Mucosa of rectum (tissue), 2 donors: ENCODE data around the gene ART4.

Source experiments
- H3K27ac ChIP-seq, 2 donors: one replicate each; pipeline ENCODE4 v1.7.0; 2013; ENCODE audit warnings: inconsistent platforms in 2 of 2, low read depth in 2 of 2, low read length in 2 of 2
- H3K27me3 ChIP-seq, 2 donors: one replicate each; pipeline ENCODE4 v1.7.0; 2013; ENCODE audit warnings: low read length in 2 of 2; ENCODE audit not compliant: control insufficient read depth in 2 of 2, insufficient read depth in 2 of 2
- H3K36me3 ChIP-seq, 2 donors: one replicate each; pipeline ENCODE4 v1.7.0; 2013; ENCODE audit warnings: low read length in 2 of 2; ENCODE audit not compliant: control insufficient read depth in 2 of 2, insufficient read depth in 2 of 2
- H3K4me1 ChIP-seq, 2 donors: one replicate each; pipeline ENCODE4 v1.7.0; 2013; ENCODE audit warnings: low read length in 2 of 2, mild to moderate bottlenecking in 1 of 2; ENCODE audit not compliant: control insufficient read depth in 2 of 2, insufficient read depth in 2 of 2
- H3K4me3 ChIP-seq, 2 donors: one replicate each; pipeline ENCODE4 v1.7.0; 2013; ENCODE audit warnings: low read length in 2 of 2
- H3K9ac ChIP-seq, 2 donors: one replicate each; pipeline ENCODE4 v1.7.0; 2013; ENCODE audit warnings: low read length in 2 of 2, low read depth in 1 of 2, mild to moderate bottlenecking in 1 of 2
- H3K9me3 ChIP-seq, 2 donors: one replicate each; pipeline ENCODE4 v1.7.0; 2013; ENCODE audit warnings: low read length in 2 of 2; ENCODE audit not compliant: control insufficient read depth in 2 of 2
- donor health status: healthy.
- donor health status: Normal muscosa, but diverticular disease.

ART4 gene

GRCh38 chr12:14795028-14795448 is 48.3 kb downstream of the ART4 start:
- H3K36me3 ChIP-seq: peaks cover 61 to 77% of the 10 kb centered on the region in 2 donors

DNA sequence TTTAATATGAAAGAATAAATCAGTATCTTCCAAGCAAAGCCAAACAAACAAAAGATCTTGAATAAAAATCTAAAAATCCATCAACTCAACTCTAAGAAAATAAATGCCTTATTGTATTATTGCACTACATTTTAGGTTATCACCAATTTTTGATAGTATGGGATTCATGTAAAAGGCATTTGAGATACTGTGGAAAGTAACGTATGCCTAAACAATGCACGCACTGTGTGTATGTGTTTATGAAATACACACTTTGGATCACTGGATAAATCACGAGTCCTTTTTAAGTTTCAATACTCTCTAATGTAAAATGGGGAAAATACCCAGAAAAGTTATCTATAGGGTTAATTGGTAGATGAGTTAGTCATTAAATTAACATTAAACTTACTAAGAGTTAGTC is 57.8 kb downstream of the ART4 start:
- Histone ChIP-seq H3K4me3 (no peak overlapping the region), H3K4me1 (peaks cover 0 to 4% of the 10 kb centered on the region in 2 donors), H3K9me3 (no peaks in the 10 kb centered on the region), H3K36me3 (peaks cover 33 to 43% of the 10 kb centered on the region in 2 donors), H3K27ac (no peak overlapping the region), H3K27me3 (no peaks in the 10 kb centered on the region), H3K9ac (no peak overlapping the region)

More at GRCh38 chr12:14795028-14795448, 48.3 kb downstream of the ART4 start:
- H3K9ac ChIP-seq: no peak overlapping the region
- no peaks in the 10 kb centered on the region for H3K9me3 ChIP-seq
- no peak overlapping the region for H3K27ac ChIP-seq
- no peaks in the 10 kb centered on the region for H3K4me1 ChIP-seq
- H3K4me3 ChIP-seq: no peak overlapping the region
- H3K27me3 ChIP-seq: no peaks in the 10 kb centered on the region

DNA sequence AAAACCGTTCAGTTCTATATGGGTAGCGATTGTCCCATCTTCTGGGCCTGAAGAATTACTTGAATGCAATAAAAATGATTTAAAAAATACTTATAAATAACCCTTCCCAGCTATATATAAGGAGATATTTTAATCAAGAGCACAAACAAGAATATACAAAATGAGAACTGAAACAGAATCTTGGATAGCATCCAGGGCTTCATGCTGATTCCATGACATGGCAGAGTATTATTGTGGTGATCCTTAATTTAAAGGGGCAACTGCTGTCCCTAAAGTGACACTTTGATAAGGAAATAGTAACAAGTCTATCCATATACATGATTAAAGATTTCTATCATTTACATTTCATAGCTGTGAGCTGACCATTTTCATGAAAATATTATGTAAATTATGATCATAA is 58.9 kb downstream of the ART4 start:
- no peak overlapping the region for H3K9ac ChIP-seq
- no peaks in the 10 kb centered on the region for H3K27me3 ChIP-seq
- H3K4me3 ChIP-seq: no peak overlapping the region
- peaks cover 22 to 32% of the 10 kb centered on the region in 2 donors for H3K36me3 ChIP-seq
- H3K9me3 ChIP-seq: no peaks in the 10 kb centered on the region
- H3K27ac ChIP-seq: no peak overlapping the region
- H3K4me1 ChIP-seq: peaks cover 0 to 4% of the 10 kb centered on the region in 2 donors

DNA sequence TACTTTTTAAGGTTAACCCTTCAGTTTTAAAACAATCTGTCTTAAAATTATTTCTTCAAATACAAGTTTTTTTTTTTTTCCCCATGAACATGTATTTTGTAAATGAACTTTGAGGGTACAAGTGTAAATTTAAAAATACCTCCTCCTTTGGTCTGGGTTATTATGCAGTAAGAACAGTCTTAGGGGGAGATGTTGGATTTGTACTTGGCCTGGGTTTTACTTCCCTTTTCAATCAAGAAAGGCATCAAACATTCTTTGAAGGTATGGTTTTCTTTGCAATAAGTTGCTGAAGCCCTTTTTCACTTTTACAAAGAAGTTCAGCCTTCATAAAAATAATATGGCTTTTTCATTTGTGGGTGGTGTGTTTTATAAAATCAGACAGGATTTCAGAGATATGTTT is 60.6 kb downstream of the ART4 start:
- H3K27ac ChIP-seq: no peak overlapping the region
- H3K9me3 ChIP-seq: no peaks in the 10 kb centered on the region
- H3K9ac ChIP-seq: no peak overlapping the region
- H3K27me3 ChIP-seq: no peaks in the 10 kb centered on the region
- H3K4me3 ChIP-seq: no peak overlapping the region
- H3K36me3 ChIP-seq: peaks cover 13 to 20% of the 10 kb centered on the region in 2 donors
- H3K4me1 ChIP-seq: peaks cover under 1 to 4% of the 10 kb centered on the region in 2 donors

GRCh38 chr12:14781563-14781962 is 61.8 kb downstream of the ART4 start:
- H3K27me3 ChIP-seq: no peaks in the 10 kb centered on the region
- peaks cover 11% of the 10 kb centered on the region in 2 donors for H3K4me1 ChIP-seq
- H3K9me3 ChIP-seq: no peaks in the 10 kb centered on the region
- peaks cover 3 to 9% of the 10 kb centered on the region in 2 donors for H3K36me3 ChIP-seq
- no peak overlapping the region for H3K9ac ChIP-seq
- H3K4me3 ChIP-seq: no peak overlapping the region
- H3K27ac ChIP-seq: no peak overlapping the region

DNA sequence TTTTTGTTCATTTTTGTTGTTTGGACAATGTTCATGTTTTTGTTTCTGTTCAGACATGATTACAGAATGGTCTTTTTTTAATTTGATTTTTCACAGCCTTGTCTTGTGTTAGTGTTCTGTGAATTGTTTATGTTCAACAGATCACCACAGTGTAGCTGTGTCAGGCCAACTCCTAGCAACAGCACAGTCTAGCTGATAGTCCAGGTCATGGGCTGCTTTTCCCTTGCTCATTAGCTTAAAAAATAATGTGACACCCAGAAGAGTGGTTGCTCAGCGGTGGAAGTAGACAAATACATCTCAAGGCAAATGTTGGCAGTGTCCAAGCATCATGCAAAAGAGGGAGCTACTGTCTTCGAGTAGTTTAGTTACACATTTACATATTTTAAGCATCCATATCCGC is 62.5 kb downstream of the ART4 start:
- H3K36me3 ChIP-seq: peaks cover 3% of the 10 kb centered on the region in 2 donors
- H3K27me3 ChIP-seq: no peaks in the 10 kb centered on the region
- no peak overlapping the region for H3K27ac ChIP-seq
- peaks cover 16 to 18% of the 10 kb centered on the region in 2 donors for H3K4me1 ChIP-seq
- no peak overlapping the region for H3K9ac ChIP-seq
- H3K9me3 ChIP-seq: no peaks in the 10 kb centered on the region
- H3K4me3 ChIP-seq: peak overlapping the region; percentile 1 to 2

- no peak overlapping the region for H3K4me3 ChIP-seq
- H3K27ac ChIP-seq: no peak overlapping the region
Observed at GRCh38 chr12:14779834-14780233, 63.5 kb downstream of the ART4 start.

GRCh38 chr12:14777271-14777670 is 66.1 kb downstream of the ART4 start:
- Histone ChIP-seq H3K9ac (peak overlapping the region; percentile 8 to 27), H3K4me3 (no peak overlapping the region), H3K27me3 (no peaks in the 10 kb centered on the region), H3K36me3 (no peaks in the 10 kb centered on the region), H3K9me3 (no peaks in the 10 kb centered on the region), H3K4me1 (peaks cover 24 to 28% of the 10 kb centered on the region in 2 donors), H3K27ac (peak overlapping the region in 1 of 2 donors; percentile 40)

More at GRCh38 chr12:14779834-14780233, 63.5 kb downstream of the ART4 start:
- no peaks in the 10 kb centered on the region for H3K9me3 ChIP-seq
- peaks cover 19 to 22% of the 10 kb centered on the region in 2 donors for H3K4me1 ChIP-seq
- H3K27me3 ChIP-seq: no peaks in the 10 kb centered on the region
- H3K9ac ChIP-seq: no peak overlapping the region
- peaks cover 0 to 2% of the 10 kb centered on the region in 2 donors for H3K36me3 ChIP-seq

DNA sequence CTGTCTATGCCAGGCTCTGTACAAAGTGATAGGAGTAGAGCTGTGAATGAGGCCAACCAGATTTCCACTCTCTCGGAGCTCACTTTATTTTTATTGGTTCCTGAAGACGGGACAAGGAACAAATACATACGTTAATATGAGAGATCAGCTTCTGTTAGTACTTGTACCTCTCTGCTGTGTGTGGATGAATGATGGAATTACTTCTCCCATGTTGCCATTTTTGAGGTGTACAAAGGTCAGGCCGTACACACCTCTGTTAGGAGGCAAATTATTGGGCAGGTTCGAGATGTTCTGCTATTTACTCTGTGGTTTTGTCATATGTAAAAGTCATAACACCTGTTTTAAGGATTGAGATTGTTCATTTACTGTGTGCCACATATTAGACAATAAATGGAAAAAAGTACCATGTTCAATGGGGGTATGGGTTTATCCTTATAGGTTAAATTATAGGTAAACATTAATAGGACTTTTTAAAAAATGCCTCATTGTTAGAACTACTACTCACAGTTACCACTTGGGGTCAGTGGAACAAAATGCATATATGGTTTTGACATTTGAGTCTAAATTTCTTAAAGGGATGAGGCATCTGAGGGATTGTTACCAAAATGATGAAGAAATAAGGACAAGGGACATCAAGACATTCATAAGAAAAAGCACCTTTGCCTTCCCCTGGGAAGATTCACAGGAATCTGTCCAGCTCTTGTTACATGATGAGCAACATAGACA is 66.9 kb downstream of the ART4 start:
- Histone ChIP-seq H3K4me3 (peak overlapping the region; percentile 1 to 83), H3K27ac (peak overlapping the region; percentile 98 to 99)

GRCh38 chr12:14775636-14775980 is 67.7 kb downstream of the ART4 start:
- H3K36me3 ChIP-seq: no peaks in the 10 kb centered on the region

More for the DNA sequence above, 66.9 kb downstream of the ART4 start:
- H3K36me3 ChIP-seq: no peaks in the 10 kb centered on the region
- H3K4me1 ChIP-seq: peaks cover 24 to 28% of the 10 kb centered on the region in 2 donors
- peak overlapping the region; percentile 24 to 98 for H3K9ac ChIP-seq
- H3K27me3 ChIP-seq: no peaks in the 10 kb centered on the region
- no peaks in the 10 kb centered on the region for H3K9me3 ChIP-seq

More at GRCh38 chr12:14775636-14775980, 67.7 kb downstream of the ART4 start:
- peak overlapping the region; percentile 98 to 99 for H3K27ac ChIP-seq
- no peaks in the 10 kb centered on the region for H3K9me3 ChIP-seq
- peak overlapping the region; percentile 83 to 95 for H3K4me3 ChIP-seq
- H3K27me3 ChIP-seq: no peaks in the 10 kb centered on the region
- peak overlapping the region; percentile 96 to 98 for H3K9ac ChIP-seq
- H3K4me1 ChIP-seq: peaks cover 22 to 28% of the 10 kb centered on the region in 2 donors
